MCF 10A (cell line): ENCODE results near the gene GNA15. TPM values are rescaled to one million over a fixed set of nuclear protein-coding genes. Genes with fewer than 3 reads are reported as not detected.

ENCODE experiments used
- BruUV-seq: library from RNA; stranded (reverse); fragments of 400-500 nt; replicated peaks from 2 replicates; lab custom pipeline; 2021; lab: Mats Ljungman, UMichigan
- CTCF ChIA-PET: fragments of 300-600 bp; sonication (Branson Sonifier 250); formaldehyde crosslinking; extraction: SDS; loops from one replicate; lab custom pipeline; 2021; ENCODE audit warnings: antibody characterized with exemption, inconsistent platforms; lab: Yijun Ruan, JAX
- POLR2A ChIA-PET: fragments of 300-600, 350-650 bp; sonication (Branson Sonifier 250); formaldehyde crosslinking; extraction: SDS; loops from one replicate; lab custom pipeline; 2020; ENCODE audit warnings: antibody characterized with exemption, inconsistent platforms; lab: Yijun Ruan, JAX
- DNase-seq: peaks from one replicate; pipeline ENCODE4 v3.0.0-alpha.2; 2018; ENCODE audit not compliant: unreplicated experiment
- H3K27ac Mint-ChIP-seq: one replicate; pipeline ENCODE4 v1.8.0; 2022; ENCODE audit warnings: mild to moderate bottlenecking, low read depth, mixed read lengths; ENCODE audit not compliant: unreplicated experiment
- H3K27me3 Mint-ChIP-seq: one replicate; pipeline ENCODE4 v1.8.0; 2022; ENCODE audit warnings: mixed read lengths; ENCODE audit not compliant: insufficient read depth, unreplicated experiment
- H3K36me3 Mint-ChIP-seq: one replicate; pipeline ENCODE4 v1.8.0; 2022; ENCODE audit warnings: mild to moderate bottlenecking, moderate library complexity, mixed read lengths; ENCODE audit not compliant: insufficient read depth, unreplicated experiment
- H3K4me1 Mint-ChIP-seq: one replicate; pipeline ENCODE4 v1.8.0; 2022; ENCODE audit warnings: mixed read lengths; ENCODE audit not compliant: insufficient read depth, unreplicated experiment
- H3K4me3 Mint-ChIP-seq: one replicate; pipeline ENCODE4 v1.8.0; 2022; ENCODE audit warnings: mild to moderate bottlenecking, moderate library complexity, mixed read lengths; ENCODE audit not compliant: unreplicated experiment
- H3K9me3 Mint-ChIP-seq: one replicate; pipeline ENCODE4 v1.8.0; 2022; ENCODE audit warnings: mixed read lengths; ENCODE audit not compliant: unreplicated experiment
- CTCF ChIP-seq: fragments of 200-600 bp; IDR thresholded peaks from one replicate; pipeline ENCODE4 v1.8.0; 2022; ENCODE audit warnings: antibody characterized with exemption, mild to moderate bottlenecking; ENCODE audit not compliant: unreplicated experiment
- intact Hi-C: fragments of 100-400 bp; cut with micrococcal nuclease; formaldehyde crosslinking; loops from 2 replicates; pipeline ENCODE4 v1.14.1; 2022
- total RNA-seq: library from RNA; stranded (reverse); gene quantifications from 2 replicates; pipeline ENCODE4 v1.2.3, GENCODE V29; 2022

GNA15 gene
- total RNA-seq, 1 experiment from 2014 or later: 47.1 TPM

GRCh38 chr19:3178377-3178972 lies 42.6 kb downstream of the GNA15 start, which contains the start of gene S1PR4:
Gene S1PR4 (plus strand): TSS chr19:3178769. CDS start chr19:3178793, 24 bp downstream.
- no TSS peak for BruUV-seq
- peak within 1 kb of the TSS; percentile 100 for H3K27ac Mint-ChIP-seq
- TF ChIP-seq CTCF: no peak
- ChIA-PET CTCF (no interaction called here), POLR2A (no interaction called here)
- no peaks in the 10 kb centered on the region for H3K36me3 Mint-ChIP-seq
- intact Hi-C loops: no loop called here
- no peak within 1 kb of the TSS for H3K4me3 Mint-ChIP-seq
- H3K4me1 Mint-ChIP-seq: peaks cover 14% of the 10 kb centered on the region
- DNase-seq: no peak
- H3K27me3 Mint-ChIP-seq: no peaks in the 10 kb centered on the region
- H3K9me3 Mint-ChIP-seq: no peaks in the 10 kb centered on the region

DNA sequence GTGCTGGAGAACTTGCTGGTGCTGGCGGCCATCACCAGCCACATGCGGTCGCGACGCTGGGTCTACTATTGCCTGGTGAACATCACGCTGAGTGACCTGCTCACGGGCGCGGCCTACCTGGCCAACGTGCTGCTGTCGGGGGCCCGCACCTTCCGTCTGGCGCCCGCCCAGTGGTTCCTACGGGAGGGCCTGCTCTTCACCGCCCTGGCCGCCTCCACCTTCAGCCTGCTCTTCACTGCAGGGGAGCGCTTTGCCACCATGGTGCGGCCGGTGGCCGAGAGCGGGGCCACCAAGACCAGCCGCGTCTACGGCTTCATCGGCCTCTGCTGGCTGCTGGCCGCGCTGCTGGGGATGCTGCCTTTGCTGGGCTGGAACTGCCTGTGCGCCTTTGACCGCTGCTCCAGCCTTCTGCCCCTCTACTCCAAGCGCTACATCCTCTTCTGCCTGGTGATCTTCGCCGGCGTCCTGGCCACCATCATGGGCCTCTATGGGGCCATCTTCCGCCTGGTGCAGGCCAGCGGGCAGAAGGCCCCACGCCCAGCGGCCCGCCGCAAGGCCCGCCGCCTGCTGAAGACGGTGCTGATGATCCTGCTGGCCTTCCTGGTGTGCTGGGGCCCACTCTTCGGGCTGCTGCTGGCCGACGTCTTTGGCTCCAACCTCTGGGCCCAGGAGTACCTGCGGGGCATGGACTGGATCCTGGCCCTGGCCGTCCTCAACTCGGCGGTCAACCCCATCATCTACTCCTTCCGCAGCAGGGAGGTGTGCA lies 43.3 kb downstream of the GNA15 start:
- ChIA-PET CTCF (no interaction called here), POLR2A (no interaction called here)
- no peaks in the 10 kb centered on the region for H3K27me3 Mint-ChIP-seq
- no TSS peak for BruUV-seq
- H3K4me1 Mint-ChIP-seq: peaks cover 17% of the 10 kb centered on the region
- TF ChIP-seq CTCF: no peak
- no peak overlapping the region for H3K27ac Mint-ChIP-seq
- DNase-seq: no peak
- no peaks in the 10 kb centered on the region for H3K9me3 Mint-ChIP-seq
- intact Hi-C loops: no loop called here
- H3K36me3 Mint-ChIP-seq: no peaks in the 10 kb centered on the region
- no peak overlapping the region for H3K4me3 Mint-ChIP-seq

- ChIA-PET POLR2A (no interaction called here), CTCF (no interaction called here)
- Mint-ChIP-seq H3K9me3 (no peaks in the 10 kb centered on the region), H3K4me3 (no peak overlapping the region), H3K27me3 (no peaks in the 10 kb centered on the region), H3K4me1 (peaks cover 18% of the 10 kb centered on the region), H3K27ac (no peak overlapping the region), H3K36me3 (no peaks in the 10 kb centered on the region)
- no peak for DNase-seq
- intact Hi-C loops: no loop called here
- no peak for TF ChIP-seq CTCF
- no TSS peak for BruUV-seq
Observed at GRCh38 chr19:3179739-3180293, 44.0 kb downstream of the GNA15 start.
